Upper lobe of left lung (tissue), 4 donors: ENCODE data around the gene EFEMP2.

Source experiments
- CTCF ChIP-seq, 6 experiments: fragments of 450-650 bp in 4 of 6; fragments of 200-600 bp in 2 of 6; sonication (generic) in 2 of 6; IDR thresholded peaks; one replicate each; pipeline ENCODE4 v1.5.1; 2016 to 2019; ENCODE audit warnings: antibody characterized with exemption in 6 of 6
- EP300 ChIP-seq, 4 donors: sonication (generic); formaldehyde crosslinking; IDR thresholded peaks; one replicate each; pipeline ENCODE4 v1.5.1; 2017; ENCODE audit warnings: antibody characterized with exemption in 4 of 4, control low read depth in 2 of 4
- POLR2A ChIP-seq, 4 donors: fragments of 450-650 bp; IDR thresholded peaks; one replicate each; pipeline ENCODE4 v1.5.1; 2016 to 2017; ENCODE audit warnings: antibody characterized with exemption in 4 of 4, mild to moderate bottlenecking in 2 of 4
- POLR2AphosphoS5 ChIP-seq, 2 donors: sonication (generic); formaldehyde crosslinking; IDR thresholded peaks; one replicate each; pipeline ENCODE4 v1.5.1; 2017; ENCODE audit warnings: antibody characterized with exemption in 2 of 2

- TF ChIP-seq CTCF (IDR thresholded peaks at IDR 0.05), result no peak
- TF ChIP-seq POLR2AphosphoS5 (IDR thresholded peaks at IDR 0.05), result no peak
- TF ChIP-seq POLR2A (IDR thresholded peaks at IDR 0.05), result no peak
- no peak for TF ChIP-seq EP300 (IDR thresholded peaks at IDR 0.05)
Measured at GRCh38 chr11:65842144-65842543, 30.5 kb downstream of the EFEMP2 start.
